ENCODE results near the gene PITPNM3.

DNA sequence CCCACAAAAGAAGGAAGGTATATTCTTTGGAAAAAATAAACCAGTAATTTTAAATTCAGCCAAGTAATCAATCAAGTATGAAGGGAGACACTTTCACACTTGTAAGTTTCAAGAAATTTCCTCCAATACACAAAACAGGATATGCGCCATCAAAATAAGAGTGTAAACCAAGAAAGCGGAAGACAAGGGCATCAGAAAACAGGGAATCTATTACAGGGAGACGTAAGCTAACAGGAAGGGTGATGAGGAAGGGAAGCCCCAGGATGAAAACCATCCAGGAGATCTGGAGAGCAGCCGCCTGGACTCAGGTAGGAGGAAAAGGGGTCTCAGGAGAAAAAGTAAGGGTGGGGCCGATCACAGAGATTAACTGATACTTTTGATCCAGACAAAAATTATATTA lies 31.8 kb upstream of the PITPNM3 start:
- TF ChIP-seq, protein P1, sequence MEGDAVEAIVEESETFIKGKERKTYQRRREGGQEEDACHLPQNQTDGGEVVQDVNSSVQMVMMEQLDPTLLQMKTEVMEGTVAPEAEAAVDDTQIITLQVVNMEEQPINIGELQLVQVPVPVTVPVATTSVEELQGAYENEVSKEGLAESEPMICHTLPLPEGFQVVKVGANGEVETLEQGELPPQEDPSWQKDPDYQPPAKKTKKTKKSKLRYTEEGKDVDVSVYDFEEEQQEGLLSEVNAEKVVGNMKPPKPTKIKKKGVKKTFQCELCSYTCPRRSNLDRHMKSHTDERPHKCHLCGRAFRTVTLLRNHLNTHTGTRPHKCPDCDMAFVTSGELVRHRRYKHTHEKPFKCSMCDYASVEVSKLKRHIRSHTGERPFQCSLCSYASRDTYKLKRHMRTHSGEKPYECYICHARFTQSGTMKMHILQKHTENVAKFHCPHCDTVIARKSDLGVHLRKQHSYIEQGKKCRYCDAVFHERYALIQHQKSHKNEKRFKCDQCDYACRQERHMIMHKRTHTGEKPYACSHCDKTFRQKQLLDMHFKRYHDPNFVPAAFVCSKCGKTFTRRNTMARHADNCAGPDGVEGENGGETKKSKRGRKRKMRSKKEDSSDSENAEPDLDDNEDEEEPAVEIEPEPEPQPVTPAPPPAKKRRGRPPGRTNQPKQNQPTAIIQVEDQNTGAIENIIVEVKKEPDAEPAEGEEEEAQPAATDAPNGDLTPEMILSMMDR (IDR thresholded peaks at IDR 0.05; ENCODE audit: poor library complexity), result no peak
- TF ChIP-seq EZH2 (IDR thresholded peaks at IDR 0.05; ENCODE audit: borderline replicate concordance), result no peak

Data from hepatocyte (in vitro differentiated cells).